Ovary (tissue), 3 donors: ENCODE results near the gene TMOD2.

ENCODE experiments used
- CTCF ChIP-seq, 3 donors: fragments of 450-650 bp in 2 of 3; fragments of 200-600 bp in 1 of 3; IDR thresholded peaks; one replicate each; pipeline versions ENCODE4 v1.5.1 to v1.8.0; 2016 to 2022; ENCODE audit warnings: antibody characterized with exemption in 3 of 3, mild to moderate bottlenecking in 1 of 3
- POLR2A ChIP-seq: fragments of 450-650 bp; IDR thresholded peaks from one replicate; pipeline ENCODE4 v1.6.1; 2017; ENCODE audit warnings: antibody characterized with exemption, mild to moderate bottlenecking, moderate library complexity
- donor health status: DM: no; HTN: no; CAD: no.

- TF ChIP-seq POLR2A (no peak), CTCF (IDR thresholded peaks at IDR 0.05) (no peak)
These were observed at the start of gene TMOD2 for GRCh38 chr15:51750792-51751696.
